ENCODE results near the gene GJC2.

Gene GJC2

DNA sequence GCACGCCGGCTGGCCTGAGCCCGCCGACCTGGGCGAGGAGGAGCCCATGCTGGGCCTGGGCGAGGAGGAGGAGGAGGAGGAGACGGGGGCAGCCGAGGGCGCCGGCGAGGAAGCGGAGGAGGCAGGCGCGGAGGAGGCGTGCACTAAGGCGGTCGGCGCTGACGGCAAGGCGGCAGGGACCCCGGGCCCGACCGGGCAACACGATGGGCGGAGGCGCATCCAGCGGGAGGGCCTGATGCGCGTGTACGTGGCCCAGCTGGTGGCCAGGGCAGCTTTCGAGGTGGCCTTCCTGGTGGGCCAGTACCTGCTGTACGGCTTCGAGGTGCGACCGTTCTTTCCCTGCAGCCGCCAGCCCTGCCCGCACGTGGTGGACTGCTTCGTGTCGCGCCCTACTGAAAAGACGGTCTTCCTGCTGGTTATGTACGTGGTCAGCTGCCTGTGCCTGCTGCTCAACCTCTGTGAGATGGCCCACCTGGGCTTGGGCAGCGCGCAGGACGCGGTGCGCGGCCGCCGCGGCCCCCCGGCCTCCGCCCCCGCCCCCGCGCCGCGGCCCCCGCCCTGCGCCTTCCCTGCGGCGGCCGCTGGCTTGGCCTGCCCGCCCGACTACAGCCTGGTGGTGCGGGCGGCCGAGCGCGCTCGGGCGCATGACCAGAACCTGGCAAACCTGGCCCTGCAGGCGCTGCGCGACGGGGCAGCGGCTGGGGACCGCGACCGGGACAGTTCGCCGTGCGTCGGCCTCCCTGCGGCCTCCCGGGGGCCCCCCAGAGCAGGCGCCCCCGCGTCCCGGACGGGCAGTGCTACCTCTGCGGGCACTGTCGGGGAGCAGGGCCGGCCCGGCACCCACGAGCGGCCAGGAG, 8.6 kb downstream of the GJC2 start:
- no peak for DNase-seq

DNA sequence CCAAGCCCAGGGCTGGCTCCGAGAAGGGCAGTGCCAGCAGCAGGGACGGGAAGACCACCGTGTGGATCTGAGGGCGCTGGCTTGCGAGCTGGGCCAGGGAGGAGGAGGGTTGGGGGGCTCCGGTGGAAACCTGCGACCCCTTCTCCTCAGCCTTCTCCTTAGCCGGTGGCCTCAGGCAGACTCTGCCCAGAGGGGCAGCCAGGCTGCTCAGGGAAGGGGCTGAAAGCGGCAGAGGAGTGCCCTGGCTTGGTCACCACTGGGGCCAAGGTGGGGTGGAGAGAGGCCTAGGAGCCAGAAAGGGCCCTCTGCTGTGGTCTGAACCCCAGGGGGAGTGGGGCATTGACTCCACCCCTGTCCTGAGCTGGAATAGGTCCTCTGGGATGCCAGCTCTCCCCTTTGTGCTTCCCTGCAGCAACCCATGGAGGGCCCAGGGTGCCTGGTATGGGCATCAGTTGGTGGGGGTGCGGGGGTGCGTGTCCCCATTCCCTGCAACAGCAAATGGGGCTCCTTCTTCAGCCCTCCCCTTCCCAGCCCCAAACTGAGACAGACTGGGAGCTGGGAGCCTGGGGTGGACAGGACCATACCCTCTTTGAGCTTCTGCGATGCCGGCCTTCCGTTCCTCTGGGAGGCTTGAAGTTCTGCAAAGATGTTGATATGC, 9.4 kb downstream of the GJC2 start:
- no peak for DNase-seq

DNA sequence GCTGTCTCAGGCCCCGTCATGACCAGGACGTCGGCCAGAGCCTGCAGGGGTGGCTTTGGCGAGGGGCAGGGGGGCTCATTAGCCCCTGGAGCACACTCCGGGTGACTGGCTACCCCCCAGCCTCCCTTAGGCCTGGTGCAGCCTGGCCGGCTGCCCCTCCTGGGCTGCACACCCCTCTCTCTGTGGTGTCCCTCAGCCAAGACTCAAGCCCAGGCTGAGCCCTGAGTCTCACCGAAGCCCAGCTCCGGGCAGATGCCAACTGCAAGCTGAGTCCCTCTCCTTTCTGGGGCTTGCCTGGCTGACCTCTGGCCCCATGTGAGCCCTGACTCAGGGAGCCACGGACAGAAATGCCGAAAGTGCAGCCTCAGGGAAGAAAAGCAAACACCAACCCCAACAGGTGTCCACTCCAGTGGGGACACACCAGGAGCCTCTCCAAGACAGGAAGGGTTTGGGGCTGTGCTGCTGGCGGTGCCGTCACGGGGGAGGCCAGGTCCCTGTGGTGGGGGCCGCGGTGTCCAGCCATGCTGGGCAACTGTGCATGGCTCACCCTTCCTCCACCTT, 10.6 kb downstream of the GJC2 start:
- no peak for DNase-seq

DNA sequence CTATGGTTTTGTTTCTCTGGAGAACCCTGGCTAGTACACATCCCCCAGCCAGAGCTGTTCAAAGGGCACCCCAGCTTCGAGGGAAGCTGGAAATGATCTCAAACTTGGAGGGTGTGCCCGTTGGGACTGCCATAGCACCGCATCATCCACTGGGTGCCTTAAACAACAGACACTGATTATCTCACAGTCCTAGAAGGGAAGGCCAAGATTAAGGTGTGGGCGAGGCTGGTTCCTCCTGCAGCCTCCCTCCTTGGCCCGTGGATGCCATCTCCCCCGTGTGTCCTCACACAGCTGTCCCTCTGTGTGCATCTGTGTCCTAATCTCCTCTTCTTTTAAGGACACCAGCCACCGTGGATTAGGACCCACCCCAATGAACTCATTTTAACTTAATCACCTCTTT, 11.6 kb downstream of the GJC2 start:
- no peak for DNase-seq

- no peak for DNase-seq
Observed at GRCh38 chr1:228161866-228162265, 12.1 kb downstream of the GJC2 start.

GRCh38 chr1:228162286-228163006, 12.7 kb downstream of the GJC2 start:
- no peak for DNase-seq

GRCh38 chr1:228163007-228163753, 13.4 kb downstream of the GJC2 start:
- DNase-seq = no peak

DNA sequence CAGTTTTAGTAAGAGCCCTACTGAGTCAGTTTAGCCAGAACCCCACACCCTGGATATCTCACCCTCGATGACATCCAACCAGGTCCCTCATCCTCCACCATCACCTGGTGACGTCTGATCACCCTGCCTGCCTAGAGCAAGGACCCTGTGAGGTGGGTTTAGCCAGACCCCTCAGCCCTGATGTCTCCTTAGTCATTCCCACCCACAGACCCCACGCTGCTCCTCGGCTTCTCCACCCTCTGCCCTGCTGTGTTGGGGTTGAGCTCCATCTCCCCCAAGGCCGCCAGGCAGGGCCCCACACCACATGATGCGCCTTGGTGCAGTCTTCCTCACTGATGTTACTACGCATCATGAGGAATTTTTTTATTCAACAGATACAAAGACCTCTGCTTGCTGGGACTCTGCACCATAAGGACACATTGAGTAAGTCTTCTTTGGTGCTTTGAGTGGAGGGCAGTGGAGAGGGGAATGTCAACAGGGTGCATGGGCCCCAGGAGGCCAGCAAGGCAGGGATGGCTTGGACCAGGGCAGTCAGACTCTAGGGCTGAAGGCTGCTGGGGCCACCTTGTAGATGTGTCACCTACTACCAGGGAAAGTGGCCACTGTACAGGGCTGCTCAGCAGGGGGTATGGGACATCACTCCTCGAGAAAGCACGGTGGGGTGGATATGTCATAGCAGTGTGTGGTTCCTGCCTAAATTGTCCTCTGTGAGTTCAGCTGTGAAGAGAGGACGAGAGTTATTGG, 14.2 kb downstream of the GJC2 start:
- DNase-seq = no peak

DNA sequence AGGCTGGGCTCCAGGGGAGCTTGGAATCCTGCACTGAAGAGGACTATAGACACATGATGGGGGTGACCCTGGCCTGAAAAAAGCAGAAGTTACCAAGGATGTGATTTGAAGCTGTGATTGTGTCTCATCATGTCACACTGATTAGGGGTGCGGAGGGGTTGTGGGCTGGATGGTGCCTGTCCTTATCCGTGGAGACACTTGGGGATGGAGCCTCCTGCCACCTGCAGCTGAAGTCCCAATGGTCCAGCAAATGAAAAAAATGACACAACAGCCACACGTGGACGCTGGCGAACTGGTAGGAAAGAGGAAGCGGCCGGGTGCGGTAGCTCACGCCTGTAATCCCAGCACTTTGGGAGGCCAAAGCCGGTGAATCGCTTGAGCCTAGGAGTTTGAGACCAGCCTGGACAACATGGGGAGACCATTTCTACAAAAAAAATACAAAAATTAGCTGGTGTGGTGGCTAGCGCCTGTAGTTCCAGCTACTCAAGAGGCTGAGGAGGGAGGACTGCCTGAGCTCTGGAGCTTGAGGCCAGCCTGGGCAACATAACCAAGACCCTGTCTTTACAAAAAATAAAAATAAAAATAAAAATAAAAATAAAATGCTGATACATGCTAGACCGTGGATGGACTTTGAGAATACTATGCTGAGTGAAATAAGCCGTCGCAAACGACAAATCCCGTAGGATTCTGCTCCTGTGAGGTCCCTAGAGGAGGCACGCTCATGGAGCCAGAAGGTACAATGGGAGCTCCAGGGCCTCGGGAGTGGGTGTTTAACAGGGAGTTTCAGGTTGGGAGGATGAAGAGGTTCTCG, 15.0 kb downstream of the GJC2 start:
- DNase-seq = no peak

GRCh38 chr1:228165372-228166169, 15.8 kb downstream of the GJC2 start, which contains the start of gene IBA57:
Gene IBA57, plus strand, starts transcription at chr1:228165804. Its CDS starts 13 bp downstream, at chr1:228165817.
- peak; percentile 99 for DNase-seq

- DNase-seq = no peak
Observed at GRCh38 chr1:228166170-228166936, 16.6 kb downstream of the GJC2 start.

GRCh38 chr1:228168563-228169270, 19.0 kb downstream of the GJC2 start:
- DNase-seq = no peak

- DNase-seq = no peak
Observed at GRCh38 chr1:228169345-228169744, 19.6 kb downstream of the GJC2 start.

- no peak for DNase-seq
Observed at GRCh38 chr1:228170666-228171065, 20.9 kb downstream of the GJC2 start.

DNA sequence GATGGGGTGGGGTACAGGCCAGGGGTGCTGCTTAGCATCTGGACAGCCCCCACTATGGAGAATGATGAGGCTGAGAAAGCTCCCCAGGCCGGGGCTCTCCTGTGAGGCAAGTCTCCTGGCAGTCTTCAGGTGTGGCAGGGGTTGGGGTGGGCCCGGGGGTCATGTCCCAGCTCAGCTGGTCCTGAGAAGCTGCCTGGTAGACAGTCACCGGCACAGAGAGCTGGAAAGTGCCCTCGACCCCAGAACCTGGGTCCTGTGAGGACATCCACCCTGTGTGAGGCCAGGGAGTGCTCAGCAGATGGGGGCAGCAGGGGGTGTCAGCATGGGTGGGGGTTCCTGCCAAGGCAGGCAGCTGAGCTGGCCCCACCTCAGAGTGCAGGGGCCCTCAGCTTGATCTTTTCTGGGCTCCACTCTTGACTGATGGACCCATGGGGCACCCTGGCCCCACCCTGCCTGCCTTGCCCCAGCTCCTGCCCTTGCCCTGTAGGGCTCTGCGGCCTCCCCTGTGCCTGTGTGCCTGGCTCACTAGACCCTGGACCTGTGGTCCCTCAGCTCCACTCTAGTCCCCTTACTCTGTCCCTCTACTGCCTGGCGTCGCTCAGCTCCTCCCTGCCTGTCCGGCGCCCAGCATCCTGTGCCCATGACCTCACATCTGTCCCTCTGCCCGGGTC, 21.6 kb downstream of the GJC2 start:
- no peak for DNase-seq

DNA sequence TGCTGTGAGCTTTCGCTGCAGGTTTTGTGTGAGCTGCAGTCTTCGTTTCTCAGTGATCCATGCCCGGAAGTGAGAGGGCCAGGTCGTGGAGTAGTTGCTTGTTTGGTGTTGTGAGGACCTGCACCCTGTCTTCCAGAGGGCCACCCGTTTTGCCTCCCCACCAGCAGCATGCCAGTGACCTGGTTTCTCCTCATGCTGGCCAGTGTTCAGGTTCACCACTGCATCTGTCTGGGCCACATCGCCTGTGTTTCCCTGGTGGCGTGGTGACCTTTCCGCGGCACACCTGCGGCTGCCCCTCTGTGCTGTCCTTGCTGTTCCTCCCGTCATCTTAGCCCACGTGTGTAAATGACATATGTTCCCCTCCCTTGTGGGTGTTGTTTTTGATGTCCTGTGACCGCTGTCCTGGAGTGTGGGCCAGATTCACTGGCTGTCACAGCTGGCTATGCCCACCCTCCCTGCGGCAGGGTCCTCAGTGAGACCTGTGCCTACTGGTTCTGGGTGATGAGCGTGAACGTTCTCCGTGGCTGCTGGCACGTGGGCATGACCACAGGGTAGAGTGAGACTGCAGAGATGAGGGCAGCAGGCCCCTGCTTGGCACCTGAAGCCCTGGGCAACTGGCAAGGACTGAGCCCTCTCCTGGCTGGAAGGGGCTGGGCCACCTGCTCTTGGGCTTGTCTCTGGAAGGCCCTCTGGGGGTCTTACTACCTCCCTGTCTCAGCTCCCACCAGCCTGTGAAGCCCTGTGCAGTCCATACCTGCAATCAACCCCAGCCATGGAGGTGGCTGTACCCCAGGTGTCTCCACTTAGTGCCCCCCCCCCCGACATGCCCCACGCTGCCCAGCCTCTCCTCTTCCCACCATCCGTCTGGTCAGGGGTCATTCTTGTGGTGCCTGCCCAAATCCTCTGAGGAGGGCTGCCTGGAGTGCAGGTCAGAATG, 23.1 kb downstream of the GJC2 start:
- DNase-seq = no peak
